NCI-H1930 (cell line): ENCODE data around the gene TMEM203.

Experiments
- DNase-seq, 2 experiments: peaks; one replicate each; lab custom pipeline; 2025; lab: John Stamatoyannopoulos, UW

Gene TMEM203

DNA sequence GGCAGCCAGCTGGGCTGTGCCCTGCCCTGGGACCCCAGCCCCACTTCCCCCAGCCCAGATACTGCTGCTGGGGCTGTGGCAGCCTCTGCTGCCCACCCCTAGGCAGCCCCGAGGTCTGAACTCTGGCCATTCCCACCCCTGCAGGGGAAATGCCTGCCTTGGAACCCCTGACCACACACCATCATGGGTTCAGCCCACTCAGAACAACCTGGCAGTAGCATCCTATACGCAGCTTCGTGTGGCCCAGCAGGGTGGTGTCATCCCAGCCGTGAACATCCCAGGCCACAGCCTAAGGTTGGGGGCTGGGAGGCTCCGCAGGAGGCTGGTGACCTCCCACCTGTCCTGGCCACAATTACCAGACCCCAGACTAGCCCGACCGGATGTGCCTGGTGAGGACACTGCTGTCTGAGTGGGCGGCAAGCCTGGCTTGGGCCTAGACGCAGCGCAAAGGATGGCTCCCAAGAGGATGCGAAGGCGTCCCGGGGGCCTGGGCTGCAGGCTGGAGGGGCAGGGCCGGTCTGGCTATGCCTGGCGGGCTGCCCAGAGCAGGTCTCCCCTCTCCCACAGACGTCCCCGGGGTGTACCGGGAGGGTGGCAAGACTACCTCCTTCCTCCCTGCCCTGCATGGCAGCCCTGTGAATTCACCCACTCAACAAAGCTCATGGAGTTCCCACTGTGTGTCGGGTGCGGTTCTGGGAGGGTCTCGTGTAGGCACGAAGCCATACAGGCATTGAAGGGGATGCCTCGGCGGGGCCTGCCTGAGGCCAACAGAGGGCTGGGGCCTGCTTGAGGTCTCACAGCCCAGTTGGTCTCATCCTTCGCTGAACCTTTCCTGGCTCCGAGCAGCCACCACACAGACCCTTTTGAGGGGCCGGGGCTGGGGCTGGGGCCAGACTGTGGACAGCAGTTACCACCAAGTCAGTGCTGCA, 23.8 kb upstream of the TMEM203 start:
- no peak for DNase-seq

DNA sequence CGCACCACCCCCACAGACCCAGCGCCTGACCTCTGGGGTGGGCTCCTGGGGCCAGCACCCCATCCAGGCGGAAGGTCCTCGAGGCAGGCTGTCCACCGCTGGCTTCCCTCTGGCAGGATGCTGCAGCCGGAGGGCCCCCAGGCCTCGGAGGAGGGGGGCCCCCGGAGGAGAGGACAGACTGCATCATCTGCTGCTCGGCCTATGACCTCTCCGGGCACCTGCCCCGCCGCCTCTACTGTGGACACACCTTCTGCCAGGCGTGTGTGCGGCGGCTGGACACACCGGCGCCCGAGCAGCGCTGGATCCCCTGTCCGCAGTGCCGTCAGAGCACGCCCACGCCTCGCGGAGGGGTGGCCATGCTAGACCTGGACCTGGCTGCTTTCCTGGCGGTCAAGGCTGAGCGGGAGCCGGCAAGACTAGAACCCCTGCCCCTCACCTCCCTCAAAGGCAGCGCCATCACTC, 23.1 kb upstream of the TMEM203 start:
- no peak for DNase-seq

DNA sequence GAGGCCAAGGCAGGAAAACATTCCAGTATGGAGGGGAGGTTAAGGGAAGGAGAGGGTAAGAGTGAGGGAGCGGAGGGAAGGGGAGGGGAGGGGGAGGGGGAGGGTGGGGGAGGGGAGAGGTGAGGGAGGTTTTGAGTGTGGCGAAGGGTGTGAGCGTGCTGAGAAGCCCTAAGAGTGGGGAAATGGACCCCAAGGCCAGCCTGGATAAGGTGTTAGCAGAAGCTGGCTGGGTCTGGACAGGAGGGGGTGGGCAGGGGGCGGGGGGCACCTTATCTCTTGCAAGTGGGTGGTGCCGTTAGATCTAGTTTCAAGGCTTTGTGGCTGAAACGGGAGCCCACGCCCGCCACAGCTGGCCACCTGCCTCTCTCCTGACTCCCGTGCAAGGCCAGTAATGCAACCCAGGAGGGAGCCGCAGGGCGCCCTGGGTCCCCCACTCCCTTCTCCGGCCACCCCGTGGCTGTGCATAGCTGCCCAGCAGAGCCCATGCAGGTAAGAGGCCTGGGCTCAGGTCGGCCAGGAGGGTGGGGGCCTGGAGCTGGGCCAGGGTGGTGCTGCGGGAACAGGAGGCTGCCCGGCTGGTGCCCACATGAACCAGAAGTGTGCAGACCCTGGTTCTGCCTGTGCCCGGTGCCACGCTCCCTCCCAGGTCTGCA, 22.5 kb upstream of the TMEM203 start:
- no peak for DNase-seq

DNA sequence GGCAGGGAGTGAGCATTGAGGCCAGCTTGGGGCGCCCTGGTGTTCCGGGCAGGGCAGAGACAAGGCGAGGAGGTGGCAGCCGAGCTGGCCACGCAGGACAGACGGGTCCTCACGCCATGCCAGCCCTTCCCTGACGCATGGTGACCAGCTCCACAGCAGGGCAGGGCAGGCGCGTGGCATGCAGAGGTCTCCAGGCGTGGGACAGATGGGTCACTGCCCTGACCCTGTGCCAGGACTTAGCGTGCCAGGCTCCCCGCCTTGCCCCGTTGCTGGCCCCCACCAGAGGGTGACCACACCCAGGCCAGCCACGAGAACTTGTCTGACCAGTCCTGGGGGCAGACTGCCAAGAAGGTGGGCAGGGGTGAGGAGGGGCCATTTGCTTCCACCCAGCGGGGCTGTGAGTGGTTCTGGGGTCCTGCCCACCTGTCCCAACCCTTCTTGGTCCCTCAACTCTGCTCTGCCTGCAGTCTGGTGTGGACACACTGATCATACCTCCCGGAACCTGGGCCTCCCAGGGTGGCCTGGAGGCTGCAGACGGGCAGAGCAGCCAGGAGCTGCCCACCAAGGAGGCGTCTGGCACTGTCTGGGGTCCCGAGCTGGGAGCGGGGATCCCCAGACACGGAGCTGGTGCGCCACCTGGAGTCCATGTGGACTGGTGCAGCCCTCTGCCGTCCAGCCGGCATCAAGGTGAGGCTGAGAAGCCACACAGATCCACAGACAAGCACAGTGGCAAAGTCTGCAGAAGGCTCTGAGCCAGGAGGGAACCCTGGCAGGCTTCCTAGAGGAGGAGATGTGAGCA, 21.8 kb upstream of the TMEM203 start, which contains the start of gene RNF224:
RNF224 (plus strand) TSS at position 449 of the 799 bp plus-strand sequence. CDS start 834 bp downstream, outside the sequence.
- peak; percentile 53 to 71 for DNase-seq

DNA sequence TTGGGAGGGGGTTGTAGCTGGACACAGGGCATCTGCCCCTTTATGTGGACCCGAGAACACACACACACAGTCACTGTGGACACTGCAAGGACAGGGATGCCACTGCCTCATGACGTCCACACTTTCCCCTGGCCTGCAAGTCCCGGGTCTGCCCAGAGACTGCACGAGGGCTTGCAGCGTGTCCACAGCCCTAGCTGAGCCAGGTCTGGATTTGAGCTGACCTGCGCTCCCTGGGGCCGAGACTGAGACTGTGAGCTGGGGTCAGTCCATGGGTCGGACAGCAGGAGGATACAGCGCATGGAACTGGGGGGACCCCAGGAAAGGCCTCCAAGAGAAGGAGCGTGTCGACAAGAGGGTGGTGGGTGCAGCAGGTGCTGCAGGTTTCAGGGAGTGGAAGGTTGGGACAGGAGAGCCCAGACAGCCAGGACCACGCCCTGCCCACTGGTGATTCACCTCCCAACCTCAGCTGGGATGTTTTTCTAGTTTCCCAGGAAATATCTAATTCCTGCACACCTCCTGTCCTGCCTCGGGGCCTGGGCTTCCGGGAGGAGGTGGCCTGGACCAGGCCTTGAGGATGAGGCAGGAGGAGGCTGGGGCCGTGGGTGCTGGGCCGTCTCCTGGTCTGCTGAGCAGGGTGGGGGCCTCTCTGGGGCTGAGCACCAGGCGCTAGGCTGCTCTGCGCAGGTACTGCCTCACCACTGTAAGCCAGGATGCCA, 21.0 kb upstream of the TMEM203 start:
- no peak for DNase-seq

DNA sequence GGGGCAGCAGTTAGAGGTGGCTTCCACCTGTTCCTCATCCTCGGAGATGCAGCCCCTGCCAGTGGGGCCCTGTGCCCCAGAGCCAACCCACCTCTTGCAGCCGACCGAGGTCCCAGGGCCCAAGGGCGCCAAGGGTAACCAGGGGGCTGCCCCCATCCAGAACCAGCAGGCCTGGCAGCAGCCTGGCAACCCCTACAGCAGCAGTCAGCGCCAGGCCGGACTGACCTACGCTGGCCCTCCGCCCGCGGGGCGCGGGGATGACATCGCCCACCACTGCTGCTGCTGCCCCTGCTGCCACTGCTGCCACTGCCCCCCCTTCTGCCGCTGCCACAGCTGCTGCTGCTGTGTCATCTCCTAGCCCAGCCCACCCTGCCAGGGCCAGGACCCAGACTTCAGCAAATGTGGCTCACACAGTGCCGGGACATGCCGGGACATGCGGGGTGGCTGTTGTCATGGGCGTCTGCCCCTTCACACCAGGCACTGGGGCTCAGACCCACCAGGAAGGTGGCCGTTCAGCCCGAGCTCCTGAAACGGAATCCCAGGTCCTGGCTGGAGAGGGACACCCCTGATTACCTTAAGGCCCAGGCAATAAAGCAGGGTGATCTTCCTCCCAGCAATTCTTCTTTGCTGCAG, 20.4 kb upstream of the TMEM203 start:
- no peak for DNase-seq

DNA sequence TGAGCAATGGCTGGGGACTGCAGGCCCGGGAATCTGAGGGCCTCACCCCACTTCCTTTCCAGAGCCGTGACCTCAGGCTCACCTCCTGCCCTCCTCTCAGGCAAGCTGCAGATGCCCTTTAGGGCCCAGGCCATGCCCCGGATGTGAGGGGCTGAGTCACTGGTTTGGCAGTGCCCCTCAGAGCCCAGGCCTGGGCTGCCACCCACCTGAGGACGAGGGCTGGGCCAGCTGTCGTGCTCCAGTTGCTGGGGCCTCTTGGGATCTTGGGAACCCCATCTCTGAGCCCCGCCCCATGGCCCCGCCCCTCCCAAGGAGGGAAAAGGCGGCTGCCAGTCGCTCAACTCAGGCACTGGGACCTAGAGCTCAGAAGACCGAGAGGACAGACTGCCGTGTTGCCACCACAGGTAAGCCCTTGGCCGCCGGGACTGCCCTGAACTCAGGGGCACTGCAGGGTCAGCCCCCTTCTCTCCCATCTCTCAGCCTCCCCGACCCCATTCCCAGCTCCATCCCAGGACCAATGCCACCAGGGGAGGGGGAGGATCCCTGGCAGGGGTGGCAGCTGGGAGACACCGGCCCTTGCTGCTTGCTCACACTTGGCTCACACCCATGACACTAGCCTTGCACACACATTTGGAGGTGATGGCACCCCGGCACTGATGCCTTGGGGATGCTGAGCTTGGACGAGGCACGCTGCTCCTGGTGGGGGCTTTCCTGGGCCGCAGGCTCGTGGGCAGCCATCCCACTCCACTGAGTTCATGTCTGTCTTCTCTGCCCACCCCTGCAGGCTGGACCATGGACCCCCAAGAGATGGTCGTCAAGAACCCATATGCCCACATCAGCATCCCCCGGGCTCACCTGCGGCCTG, 19.6 kb upstream of the TMEM203 start, which contains the start of gene CYSRT1:
CYSRT1 (plus strand) TSS at position 345 of the 865 bp plus-strand sequence; CDS start at position 793, 448 bp downstream.
- no peak for DNase-seq

DNA sequence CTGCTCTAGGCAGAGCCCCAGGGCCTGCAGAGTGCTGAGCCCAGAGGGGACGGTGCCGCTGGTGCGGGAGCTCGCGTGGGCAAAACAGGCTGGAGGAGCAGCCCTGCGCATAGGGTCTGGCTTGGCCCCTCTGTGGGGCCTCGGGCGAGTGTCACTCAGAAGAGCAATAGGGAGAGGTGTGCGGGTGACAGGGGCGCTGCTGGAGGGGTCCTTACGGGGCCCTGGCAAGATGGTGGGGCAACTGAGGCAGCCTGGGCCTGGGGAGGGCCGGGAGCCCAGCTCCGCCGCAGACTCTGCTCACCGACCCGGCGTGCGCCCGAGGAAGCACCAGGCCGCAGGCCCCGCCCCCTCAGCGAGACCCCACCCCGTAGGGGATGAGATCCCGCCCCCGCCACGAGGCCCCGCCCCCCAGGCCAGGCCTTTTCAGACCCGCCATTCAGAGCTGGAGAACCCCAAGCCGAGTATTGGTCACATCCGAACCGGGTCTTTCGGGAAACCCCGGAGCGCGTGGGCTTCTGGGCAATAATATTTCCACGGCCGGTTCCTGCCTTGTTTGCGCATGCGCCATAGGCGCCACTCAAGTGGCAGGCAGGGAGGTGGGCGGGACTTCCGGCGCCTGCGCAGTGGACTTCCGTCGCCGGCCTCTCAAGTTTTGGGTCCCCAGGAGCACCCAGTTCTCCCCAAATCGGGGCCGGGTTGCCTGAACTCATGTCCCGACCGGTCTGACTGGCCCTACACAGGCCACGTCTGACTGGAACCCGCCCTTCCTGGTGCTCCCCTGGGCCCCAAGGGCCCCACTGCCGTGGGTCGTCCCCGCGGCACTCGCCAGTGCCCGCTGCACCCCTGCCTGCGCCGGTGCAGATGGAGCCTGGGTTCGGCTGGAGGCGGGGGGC, 17.9 kb upstream of the TMEM203 start:
- peak; percentile 94 for DNase-seq

DNA sequence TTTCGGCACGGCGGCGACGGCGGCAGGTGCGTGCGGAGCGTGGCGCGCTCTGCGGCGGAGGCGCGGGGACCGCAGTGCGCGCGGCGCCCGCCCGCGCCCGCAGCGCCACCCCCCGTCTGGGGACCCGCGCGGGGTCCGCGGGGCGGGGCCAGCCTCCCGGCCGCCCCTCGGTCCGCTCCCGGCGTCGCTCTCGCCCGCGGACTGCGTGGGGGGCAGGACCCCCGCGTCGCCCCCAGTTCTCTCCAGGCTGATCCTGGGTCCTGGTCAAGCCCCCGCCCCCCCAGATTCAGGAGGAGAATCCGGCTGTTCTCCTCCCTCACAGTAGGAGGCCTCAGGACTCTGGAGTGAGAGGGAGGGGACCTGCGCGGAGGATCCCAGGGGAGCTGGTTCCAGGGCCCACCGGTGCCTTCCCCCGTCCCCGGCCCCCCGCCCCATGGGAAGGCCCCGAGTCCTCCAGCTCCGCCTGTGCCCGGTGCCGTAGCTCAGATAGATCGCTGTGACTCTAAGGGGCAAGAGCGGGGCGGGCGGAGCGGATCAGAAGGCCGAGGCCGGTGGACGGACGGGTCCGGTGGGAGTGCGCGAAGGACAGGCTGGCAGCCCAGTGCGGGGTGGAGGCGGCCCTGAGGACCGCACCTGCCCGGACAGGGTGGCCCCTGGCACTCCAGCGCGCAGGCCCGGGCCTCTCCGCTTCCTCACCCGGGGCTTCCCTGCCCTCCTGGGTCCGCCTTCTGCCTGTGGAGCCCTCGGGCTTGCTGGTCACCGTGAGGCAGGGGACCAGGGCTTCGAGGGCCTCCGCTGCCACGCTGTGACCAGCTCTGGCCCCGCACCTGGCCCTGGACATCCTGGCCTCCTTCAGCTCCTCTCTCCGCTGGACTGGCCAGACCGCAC, 17.0 kb upstream of the TMEM203 start, which contains the start of gene RNF208:
RNF208 (minus strand) TSS at position 51 of the 888 bp plus-strand sequence. CDS start 1,028 bp downstream, outside the sequence.
- no peak for DNase-seq

DNA sequence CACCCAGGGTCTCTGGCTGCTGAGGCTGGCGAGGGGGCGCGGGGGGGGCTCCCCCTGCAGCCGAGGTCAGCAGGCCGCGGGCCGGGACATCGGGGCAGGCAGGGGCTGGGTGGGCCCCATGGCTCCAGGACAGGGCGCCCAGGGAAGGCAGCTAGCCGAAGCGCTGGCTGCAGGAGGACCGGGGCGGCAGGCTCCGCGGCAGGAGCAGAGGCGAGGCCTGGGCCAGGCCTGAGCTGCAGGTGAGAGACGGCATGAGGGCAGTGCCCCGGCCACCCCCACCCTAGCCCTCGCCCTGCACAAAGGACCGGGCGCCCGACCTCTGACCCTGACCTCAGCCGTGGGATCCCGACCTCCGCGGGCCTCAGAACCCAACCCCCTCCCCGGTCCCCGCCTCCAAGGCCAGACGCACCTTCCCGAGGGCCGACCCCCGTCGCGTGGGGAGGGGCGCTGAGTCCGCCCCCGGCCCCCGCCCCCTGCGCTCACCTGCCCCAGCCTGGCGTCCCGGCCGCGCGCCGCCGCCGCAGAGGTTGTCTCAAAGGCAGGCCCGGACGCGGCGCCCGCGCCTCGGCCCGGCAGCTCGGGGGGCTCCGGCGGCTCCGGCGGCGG, 16.2 kb upstream of the TMEM203 start:
- peak; percentile 29 to 53 for DNase-seq

DNA sequence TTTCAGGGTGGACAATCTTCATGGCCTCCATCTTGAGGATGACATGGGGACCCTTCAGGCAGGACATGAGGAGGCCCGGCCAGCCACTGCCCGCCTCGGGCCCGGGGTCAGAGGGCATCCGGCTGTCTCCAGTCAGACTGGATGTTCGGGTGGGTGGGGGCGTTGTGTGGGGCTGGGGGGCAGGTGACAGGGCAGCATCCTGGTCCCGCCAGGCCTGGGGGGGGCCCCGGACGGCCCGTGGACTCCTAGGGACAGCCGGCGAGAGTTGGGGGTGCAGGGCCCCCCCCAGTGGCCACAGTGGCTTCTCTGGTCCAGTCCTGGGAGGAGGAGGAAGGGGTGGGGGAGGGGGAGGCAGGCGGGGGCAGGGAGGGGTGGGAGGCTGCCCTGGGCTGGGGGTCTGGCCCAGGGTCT, 15.7 kb upstream of the TMEM203 start:
- DNase-seq: no peak

DNA sequence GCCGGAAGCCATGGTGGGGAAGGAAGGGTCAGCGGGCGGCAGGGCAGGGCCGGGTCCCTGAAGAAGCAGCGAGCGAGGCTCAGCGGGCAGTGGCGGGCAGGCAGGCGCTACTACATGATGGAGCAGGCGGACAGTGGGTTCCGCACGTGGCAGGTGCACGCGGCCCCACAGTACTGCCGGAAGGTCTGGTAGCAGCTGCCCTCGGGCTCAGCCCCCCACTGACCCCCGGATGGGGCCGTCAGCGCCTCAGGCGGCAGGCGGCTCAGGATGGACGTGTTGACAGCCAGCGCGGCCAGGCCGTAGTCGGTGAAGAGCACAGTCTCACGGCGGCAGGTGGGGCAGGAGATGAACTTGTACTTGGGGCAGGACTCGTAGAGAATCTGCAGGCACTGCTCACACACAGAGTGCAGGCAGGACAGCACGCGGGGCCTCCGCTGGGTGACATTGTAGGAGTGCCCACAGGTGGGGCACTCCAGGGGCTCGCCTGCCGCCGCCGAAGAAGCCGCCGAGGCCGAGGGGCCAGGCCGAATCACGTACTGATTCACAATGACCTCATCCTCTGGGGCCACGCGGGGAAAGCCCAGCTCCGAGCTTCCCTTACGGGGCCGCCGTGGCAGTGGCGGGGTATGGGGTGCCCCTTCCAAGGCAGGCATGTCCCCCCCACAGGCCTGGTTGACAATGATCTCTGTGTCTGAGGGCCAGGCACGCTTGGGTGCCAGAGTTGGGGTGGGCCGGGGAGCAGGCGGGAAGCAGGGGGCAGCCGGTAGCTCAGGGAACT, 15.1 kb upstream of the TMEM203 start:
- no peak for DNase-seq

DNA sequence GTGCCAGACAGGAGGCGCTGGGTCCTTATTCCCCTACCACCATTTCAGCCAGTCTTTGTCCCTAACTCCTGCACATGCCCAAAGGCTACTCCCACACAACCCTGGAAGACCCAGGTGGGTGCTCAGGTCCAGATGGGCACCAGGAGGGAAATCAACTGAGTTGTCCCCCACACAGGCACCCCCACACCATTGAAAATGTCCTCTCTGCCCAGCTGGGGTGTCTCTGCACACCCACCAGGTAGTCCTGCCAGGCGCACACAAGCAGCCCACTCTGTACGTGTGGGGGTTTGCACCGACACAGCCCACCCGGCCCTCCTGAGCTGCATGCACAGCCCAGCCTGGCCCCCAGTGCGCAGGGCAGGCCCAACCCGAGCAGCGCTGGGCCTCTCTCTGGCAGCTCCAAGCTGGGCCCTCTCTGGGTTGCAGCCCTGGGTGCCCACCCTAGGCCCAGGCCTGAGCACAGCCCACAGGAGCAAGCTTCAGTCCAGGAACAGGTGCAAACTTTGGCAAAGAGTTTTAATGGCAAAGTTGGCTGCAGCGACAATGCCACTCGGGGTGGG, 14.4 kb upstream of the TMEM203 start:
- DNase-seq: no peak

DNA sequence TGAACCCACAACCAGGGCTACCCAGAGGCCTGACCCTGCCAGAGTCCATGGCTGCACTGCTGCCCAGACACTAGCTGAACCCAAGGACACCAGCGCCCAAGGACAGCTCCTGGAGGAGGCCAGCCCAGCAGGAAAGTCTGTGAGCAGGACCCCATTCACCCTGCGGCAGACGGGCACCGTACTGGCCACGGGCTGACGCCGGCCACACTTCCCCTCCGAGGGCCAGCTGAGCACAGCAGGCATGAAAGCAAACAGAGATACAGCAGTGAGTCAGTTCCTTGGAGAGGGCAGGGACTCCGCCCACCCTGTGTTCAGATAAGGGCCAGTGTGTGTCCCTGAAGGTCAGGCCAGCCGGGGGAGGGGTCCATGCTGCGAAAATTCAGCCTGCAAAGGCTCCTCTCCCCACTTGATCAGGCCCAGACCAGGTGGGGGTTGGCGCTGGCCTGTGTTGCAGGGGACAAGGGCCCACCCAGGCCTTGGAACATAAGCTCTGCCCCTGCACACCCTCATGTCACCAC, 13.4 kb upstream of the TMEM203 start:
- no peak for DNase-seq

DNA sequence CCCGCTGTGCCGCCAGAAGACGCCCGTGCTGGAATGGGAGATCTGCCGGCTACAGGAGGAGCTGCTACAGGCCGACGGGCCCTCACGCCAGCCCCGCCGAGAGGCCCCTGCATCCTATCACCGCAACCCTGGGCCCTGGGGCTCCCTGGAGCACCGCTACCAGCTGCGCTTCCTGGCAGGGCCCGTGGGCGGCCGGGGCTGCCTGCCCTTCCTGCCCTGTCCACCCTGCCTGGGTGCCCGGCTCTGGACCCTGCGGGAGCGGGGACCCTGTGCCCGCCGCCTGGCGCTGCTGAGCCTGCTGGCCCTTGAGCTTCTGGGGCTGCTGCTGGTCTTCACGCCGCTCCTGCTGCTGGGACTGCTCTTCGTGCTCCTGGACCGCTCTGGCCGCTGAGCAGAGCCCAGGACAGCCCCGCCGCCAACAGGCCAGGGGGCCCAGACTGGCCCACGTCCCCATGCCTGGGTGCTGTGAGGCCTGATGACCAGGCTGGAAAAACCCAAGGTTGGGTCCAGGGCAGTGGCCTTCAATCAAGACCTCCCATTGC, 12.8 kb upstream of the TMEM203 start:
- no peak for DNase-seq
